ENCODE data around the gene GNB1.

The GNB1 gene

GRCh38 chr1:1910651-1911331 is 19.9 kb upstream of the GNB1 start:
- no peak for DNase-seq (ENCODE audit: low read depth in 2 of 2)

- DNase-seq (ENCODE audit: low read depth in 2 of 2): no peak
Observed at GRCh38 chr1:1910033-1910465, 19.2 kb upstream of the GNB1 start.

- DNase-seq (ENCODE audit: low read depth in 2 of 2): no peak
Observed at GRCh38 chr1:1908506-1908791, 17.6 kb upstream of the GNB1 start.

- no peak for DNase-seq (ENCODE audit: low read depth in 2 of 2)
Observed at GRCh38 chr1:1907098-1907736, 16.3 kb upstream of the GNB1 start.

DNA sequence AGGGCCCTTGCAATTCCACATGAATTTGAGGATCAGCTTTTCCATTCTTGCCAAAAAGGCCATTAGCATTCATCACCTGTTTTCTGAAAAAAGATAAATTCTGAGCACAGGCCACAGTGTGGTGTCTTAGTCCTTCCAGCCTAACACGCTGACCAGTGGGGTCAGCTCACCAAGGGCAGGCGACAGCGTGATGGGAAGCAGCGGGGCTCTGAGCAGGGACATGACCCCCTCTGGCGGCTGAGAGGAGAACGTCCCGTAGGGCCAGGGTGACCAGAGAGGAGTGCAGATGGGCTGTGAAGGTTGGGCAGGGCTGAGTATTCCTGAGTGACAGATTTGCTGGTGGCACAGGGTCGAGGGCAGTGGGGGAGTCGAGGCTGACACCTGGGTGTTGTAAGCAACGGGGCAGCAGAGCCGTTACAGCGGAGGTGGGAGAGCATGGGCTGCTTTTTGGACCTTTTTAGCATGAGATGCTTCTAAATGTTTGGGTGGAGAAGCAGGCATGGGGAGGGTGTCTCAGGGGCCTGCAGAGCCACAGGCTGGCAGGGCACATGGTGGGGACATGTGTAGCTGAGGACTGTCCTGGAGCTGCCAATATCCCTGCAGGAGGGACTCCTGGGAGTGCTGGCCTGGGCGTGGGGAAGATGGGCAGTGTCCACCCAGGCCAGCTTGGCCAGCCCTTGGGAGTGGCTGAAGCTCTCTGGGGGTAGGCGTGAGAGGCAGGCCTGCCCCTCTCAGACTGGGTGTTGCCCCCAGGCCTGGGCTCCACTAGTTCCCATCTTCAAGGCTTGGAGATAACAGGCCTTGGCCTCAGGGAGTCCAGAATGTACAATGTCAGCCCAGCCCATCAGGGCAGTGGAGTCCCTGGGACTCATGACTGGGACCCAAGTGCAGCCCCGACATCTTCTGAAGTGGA is 15.6 kb upstream of the GNB1 start:
- DNase-seq (ENCODE audit: low read depth in 2 of 2): peak in 1 of 2 donors; percentile 44

DNA sequence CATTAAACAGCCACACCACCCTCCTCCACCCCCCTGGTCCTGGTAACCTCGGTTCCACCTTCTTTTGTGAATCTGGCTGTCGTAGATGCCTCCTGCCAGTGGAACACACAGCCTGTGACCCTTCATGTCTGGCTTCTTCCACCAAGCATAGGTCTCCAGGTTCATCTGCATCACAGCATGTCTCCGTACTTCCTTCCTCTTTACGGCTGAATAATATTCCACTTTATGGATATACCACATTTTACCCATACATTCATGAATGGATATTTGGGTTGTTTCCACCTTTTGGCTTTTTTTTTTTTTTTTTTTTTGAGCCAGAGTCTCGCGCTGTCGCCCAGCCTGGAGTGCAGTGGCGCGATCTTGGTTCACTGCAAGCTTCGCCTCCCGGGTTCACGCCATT is 12.3 kb upstream of the GNB1 start:
- no peak for DNase-seq (ENCODE audit: low read depth in 2 of 2)

GRCh38 chr1:1901641-1902294 is 10.9 kb upstream of the GNB1 start:
- no peak for DNase-seq (ENCODE audit: low read depth in 2 of 2)

DNA sequence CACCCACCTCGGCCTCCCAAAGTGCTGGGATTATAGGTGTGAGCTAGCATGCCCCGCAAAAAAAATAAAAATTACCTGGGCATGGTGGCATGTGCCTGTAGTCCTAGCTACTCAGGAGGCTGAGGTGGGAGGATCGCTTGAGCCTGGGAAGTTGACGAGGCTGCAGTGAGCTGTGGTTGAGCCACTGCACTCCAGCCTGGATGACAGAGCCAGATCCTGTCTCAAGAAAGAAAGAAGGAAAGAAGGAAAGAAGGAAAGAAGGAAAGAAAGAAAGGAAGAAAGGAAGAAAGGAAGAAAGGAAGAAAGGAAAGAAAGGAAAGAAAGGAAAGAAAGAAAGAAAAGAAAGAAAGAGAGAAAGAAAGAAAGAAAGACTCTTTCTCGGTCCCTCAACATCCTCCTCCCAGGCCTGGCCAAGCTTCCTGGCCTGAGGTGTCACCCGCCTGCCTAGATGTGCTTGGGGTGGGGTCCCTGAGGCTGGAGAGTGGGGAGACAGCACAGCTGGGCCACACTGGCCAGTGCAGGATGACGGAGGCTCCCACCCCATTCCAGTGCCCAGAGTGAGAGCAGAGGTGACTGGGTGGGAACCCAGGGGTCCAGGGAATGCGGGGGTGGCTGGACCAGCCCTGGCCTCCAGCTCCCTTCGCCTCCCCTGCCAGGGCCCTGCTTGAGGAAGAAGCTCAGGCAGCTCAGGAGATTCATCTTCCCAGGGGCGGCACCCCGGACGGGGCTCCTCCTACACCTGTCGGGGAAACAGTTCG is 10.2 kb upstream of the GNB1 start:
- no peak for DNase-seq (ENCODE audit: low read depth in 2 of 2)

- no peak for DNase-seq (ENCODE audit: low read depth in 2 of 2)
Observed at GRCh38 chr1:1899967-1900327, 9.1 kb upstream of the GNB1 start.

DNA sequence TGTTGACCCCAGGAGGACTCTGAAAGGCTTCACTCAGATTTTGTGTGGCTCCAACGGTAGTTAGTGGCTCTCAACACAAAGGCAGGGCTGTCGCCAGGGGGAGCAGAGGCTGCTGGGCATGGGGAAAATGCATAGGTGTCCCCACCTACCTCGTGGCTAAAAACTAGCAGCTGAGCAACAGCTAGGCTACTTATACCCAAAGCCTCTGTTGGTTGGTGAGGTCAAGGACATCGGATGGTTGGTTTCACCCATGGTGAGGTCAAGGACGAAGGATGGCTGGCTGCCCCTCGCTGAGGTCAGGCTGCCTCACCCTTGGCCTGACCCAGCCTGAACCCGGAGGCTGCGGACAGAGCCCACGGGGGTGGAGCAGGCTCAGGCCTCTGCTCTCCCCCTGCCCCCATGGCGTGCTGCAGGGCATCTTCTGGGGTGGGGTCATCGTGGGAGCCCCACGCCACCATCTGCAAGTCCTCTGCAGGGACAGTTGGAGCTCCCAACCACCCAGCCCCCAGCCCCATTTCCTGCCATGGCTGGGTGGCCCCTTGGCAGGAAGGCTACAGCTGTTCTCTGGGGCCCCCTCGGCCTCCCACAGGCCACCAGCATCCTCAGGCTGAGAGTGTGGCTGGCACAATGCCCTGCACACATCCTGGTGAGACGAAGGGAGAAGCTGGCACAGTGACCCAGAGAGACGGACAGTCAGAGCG is 8.5 kb upstream of the GNB1 start:
- DNase-seq (ENCODE audit: low read depth in 2 of 2): no peak

- no peak for DNase-seq (ENCODE audit: low read depth in 2 of 2)
Observed at GRCh38 chr1:1898246-1898933, 7.5 kb upstream of the GNB1 start.

GRCh38 chr1:1895456-1896336 is 4.8 kb upstream of the GNB1 start:
- no peak for DNase-seq (ENCODE audit: low read depth in 2 of 2)

GRCh38 chr1:1895060-1895418 is 4.2 kb upstream of the GNB1 start:
- no peak for DNase-seq (ENCODE audit: low read depth in 2 of 2)

GRCh38 chr1:1894354-1895059 is 3.6 kb upstream of the GNB1 start:
- no peak for DNase-seq (ENCODE audit: low read depth in 2 of 2)

DNA sequence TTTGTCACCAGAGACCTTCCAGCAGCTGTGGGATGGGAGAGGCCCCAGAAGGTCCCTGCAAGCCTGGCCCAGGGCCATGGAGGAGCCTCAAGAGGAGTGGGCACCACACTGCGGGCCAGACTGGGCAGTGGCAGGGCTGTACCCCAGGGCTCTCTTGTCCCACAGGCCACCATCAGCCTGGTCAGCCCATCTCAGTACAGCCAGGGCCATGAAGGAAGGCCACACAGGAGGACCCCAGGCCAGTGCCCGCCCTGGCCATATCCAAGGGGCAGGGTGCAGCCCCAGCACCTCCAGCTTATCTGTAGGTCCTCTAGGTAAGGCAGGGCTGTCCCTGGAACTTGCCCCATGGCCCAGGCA is 3.1 kb upstream of the GNB1 start:
- no peak for DNase-seq (ENCODE audit: low read depth in 2 of 2)

GRCh38 chr1:1893291-1893985 is 2.6 kb upstream of the GNB1 start:
- no peak for DNase-seq (ENCODE audit: low read depth in 2 of 2)

- DNase-seq (ENCODE audit: low read depth in 2 of 2): no peak
Observed at GRCh38 chr1:1892763-1893120, 1.9 kb upstream of the GNB1 start.

- no peak for DNase-seq (ENCODE audit: low read depth in 2 of 2)
Observed at GRCh38 chr1:1892079-1892762, 1.3 kb upstream of the GNB1 start.
